ENCODE results near the gene ADCY4.

DNA sequence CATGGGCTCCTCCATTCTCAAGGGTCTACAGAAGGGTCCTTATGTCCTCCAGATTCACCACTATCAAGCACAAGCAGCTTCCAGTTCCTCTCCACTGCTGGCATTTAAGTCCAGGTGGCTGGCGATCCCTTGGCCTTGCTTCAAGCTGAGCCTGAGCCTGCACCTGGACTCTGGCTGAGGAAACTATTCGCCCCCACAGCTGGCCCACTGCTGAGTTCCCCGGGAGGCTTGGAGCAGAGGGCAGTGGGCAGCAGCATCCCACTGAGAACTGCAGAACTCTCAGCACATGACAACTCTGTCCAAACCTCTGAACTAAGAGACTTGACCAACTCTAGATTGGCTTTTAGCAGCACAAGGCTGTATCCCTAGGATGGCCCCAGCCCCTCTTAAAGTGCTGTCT is 52.1 kb downstream of the ADCY4 start:
- TF ChIP-seq, protein P1, sequence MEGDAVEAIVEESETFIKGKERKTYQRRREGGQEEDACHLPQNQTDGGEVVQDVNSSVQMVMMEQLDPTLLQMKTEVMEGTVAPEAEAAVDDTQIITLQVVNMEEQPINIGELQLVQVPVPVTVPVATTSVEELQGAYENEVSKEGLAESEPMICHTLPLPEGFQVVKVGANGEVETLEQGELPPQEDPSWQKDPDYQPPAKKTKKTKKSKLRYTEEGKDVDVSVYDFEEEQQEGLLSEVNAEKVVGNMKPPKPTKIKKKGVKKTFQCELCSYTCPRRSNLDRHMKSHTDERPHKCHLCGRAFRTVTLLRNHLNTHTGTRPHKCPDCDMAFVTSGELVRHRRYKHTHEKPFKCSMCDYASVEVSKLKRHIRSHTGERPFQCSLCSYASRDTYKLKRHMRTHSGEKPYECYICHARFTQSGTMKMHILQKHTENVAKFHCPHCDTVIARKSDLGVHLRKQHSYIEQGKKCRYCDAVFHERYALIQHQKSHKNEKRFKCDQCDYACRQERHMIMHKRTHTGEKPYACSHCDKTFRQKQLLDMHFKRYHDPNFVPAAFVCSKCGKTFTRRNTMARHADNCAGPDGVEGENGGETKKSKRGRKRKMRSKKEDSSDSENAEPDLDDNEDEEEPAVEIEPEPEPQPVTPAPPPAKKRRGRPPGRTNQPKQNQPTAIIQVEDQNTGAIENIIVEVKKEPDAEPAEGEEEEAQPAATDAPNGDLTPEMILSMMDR (IDR thresholded peaks at IDR 0.05; ENCODE audit: control extremely low read depth in 1 of 3, insufficient read depth in 1 of 3, low read depth in 1 of 3, low read length in 3 of 3) = no peak
- TF ChIP-seq POU5F1 (IDR thresholded peaks at IDR 0.05; ENCODE audit: low read depth, low read length) = no peak
- no peak for TF ChIP-seq TEAD4 (IDR thresholded peaks at IDR 0.05; ENCODE audit: low read depth, low read length)
- no peak for TF ChIP-seq USF2 (IDR thresholded peaks at IDR 0.05; ENCODE audit: low read length)
- TF ChIP-seq RFX5 (IDR thresholded peaks at IDR 0.05; ENCODE audit: borderline replicate concordance, low read depth, low read length) = no peak
- no peak for TF ChIP-seq TBP (IDR thresholded peaks at IDR 0.05; ENCODE audit: low read depth, low read length)
- TF ChIP-seq KDM1A (IDR thresholded peaks at IDR 0.05; ENCODE audit: borderline replicate concordance, low read length) = no peak
- TF ChIP-seq POLR2A (IDR thresholded peaks at IDR 0.05; ENCODE audit: control extremely low read depth in 1 of 2, low read depth in 2 of 2, low read length in 2 of 2) = no peak
- TF ChIP-seq, protein P2, sequence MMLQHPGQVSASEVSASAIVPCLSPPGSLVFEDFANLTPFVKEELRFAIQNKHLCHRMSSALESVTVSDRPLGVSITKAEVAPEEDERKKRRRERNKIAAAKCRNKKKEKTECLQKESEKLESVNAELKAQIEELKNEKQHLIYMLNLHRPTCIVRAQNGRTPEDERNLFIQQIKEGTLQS (IDR thresholded peaks at IDR 0.05; ENCODE audit: insufficient read depth, low read depth, low read length) = no peak
